Chondrocyte (in vitro differentiated cells): ENCODE measurements around the gene HOOK2. TPM values are rescaled to one million over a fixed set of nuclear protein-coding genes. Genes with fewer than 3 reads are reported as not detected.
"Not testable (repeated sequence)": the region's sequence is repeated elsewhere in the genome, so short reads cannot be mapped to it uniquely, and the experiment has no call there.

Experiments used
- DNase-seq: peaks from one replicate; pipeline ENCODE4 v3.0.0; 2021; ENCODE audit warnings: mixed read lengths, low spot score
- H3K27ac Mint-ChIP-seq: one replicate; pipeline ENCODE4 v1.8.0; 2021; ENCODE audit warnings: mild to moderate bottlenecking, moderate library complexity, mixed read lengths; ENCODE audit not compliant: unreplicated experiment
- H3K27me3 Mint-ChIP-seq: 2 replicates; pipeline ENCODE4 v1.8.0; 2021; ENCODE audit warnings: low read depth, mixed read lengths
- H3K36me3 Mint-ChIP-seq: 2 replicates; pipeline ENCODE4 v1.8.0; 2021; ENCODE audit warnings: low read depth, mixed read lengths
- H3K4me1 Mint-ChIP-seq: 2 replicates; pipeline ENCODE4 v1.8.0; 2021; ENCODE audit warnings: low read depth, mild to moderate bottlenecking, mixed read lengths
- H3K4me3 Mint-ChIP-seq: one replicate; pipeline ENCODE4 v1.8.0; 2021; ENCODE audit warnings: mild to moderate bottlenecking, moderate library complexity, mixed read lengths; ENCODE audit not compliant: unreplicated experiment
- H3K9me3 Mint-ChIP-seq: 2 replicates; pipeline ENCODE4 v1.8.0; 2021; ENCODE audit warnings: low read depth, mixed read lengths
- microRNA-seq: library from miRNA; unstranded; fragments of <30 nt; microRNA quantifications from one replicate; pipeline ENCODE4 v1.2.0, GENCODE V29; 2020; ENCODE audit warnings: borderline number of aligned reads
- total RNA-seq: library from RNA; stranded (reverse); gene quantifications from 3 replicates; pipeline ENCODE4 v1.2.1, GENCODE V29; 2021
- TF ChIP-seq, protein P1 (sequence below): fragments of 200-600 bp; sonication (generic); IDR thresholded peaks from 2 replicates; pipeline ENCODE4 v1.5.0; 2021; ENCODE audit warnings: antibody characterized with exemption, mild to moderate bottlenecking, moderate library complexity

HOOK2 gene
- total RNA-seq, 1 donor from 2014 or later, result 26.8 TPM

GRCh38 chr19:12720851-12721655, 54.3 kb downstream of the HOOK2 start:
- Mint-ChIP-seq H3K27ac (peak overlapping the region; percentile 98), H3K4me1 (peaks cover 39% of the 10 kb centered on the region), H3K4me3 (peak overlapping the region; percentile 97), H3K9me3 (no peaks in the 10 kb centered on the region), H3K36me3 (peaks cover 8% of the 10 kb centered on the region), H3K27me3 (no peaks in the 10 kb centered on the region)
- TF ChIP-seq, protein P1, sequence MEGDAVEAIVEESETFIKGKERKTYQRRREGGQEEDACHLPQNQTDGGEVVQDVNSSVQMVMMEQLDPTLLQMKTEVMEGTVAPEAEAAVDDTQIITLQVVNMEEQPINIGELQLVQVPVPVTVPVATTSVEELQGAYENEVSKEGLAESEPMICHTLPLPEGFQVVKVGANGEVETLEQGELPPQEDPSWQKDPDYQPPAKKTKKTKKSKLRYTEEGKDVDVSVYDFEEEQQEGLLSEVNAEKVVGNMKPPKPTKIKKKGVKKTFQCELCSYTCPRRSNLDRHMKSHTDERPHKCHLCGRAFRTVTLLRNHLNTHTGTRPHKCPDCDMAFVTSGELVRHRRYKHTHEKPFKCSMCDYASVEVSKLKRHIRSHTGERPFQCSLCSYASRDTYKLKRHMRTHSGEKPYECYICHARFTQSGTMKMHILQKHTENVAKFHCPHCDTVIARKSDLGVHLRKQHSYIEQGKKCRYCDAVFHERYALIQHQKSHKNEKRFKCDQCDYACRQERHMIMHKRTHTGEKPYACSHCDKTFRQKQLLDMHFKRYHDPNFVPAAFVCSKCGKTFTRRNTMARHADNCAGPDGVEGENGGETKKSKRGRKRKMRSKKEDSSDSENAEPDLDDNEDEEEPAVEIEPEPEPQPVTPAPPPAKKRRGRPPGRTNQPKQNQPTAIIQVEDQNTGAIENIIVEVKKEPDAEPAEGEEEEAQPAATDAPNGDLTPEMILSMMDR, result no peak
- DNase-seq, result no peak

GRCh38 chr19:12720296-12720695, 55.1 kb downstream of the HOOK2 start:
- no peaks in the 10 kb centered on the region for H3K27me3 Mint-ChIP-seq
- DNase-seq, result no peak
- peaks cover 39% of the 10 kb centered on the region for H3K4me1 Mint-ChIP-seq
- peaks cover 8% of the 10 kb centered on the region for H3K36me3 Mint-ChIP-seq
- H3K4me3 Mint-ChIP-seq, result peak overlapping the region; percentile 75
- TF ChIP-seq, protein P1, result no peak
- H3K9me3 Mint-ChIP-seq, result no peaks in the 10 kb centered on the region
- peak overlapping the region; percentile 85 for H3K27ac Mint-ChIP-seq

DNA sequence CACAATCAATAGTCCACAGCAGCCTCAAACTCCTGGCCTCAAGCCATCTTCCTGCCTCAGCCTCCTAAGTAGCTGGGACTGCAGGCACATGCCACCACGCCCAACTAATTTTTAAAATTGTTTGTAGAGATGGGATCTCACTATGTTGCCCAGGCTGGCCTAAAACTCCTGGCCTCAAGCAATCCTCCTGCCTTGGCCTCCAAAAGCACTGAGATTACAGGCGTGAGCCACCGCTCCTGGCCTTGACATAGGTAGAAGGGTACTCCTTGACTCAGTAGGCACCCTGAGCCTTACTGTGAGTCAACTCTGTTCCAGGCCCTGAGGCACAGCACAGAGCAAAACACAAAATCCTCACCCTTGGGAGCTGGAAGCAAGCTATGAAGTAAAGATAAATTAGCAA, 59.4 kb downstream of the HOOK2 start:
- TF ChIP-seq, protein P1, result no peak
- H3K27me3 Mint-ChIP-seq, result no peaks in the 10 kb centered on the region
- H3K4me1 Mint-ChIP-seq, result peaks cover 14% of the 10 kb centered on the region
- DNase-seq, result no peak
- no peak overlapping the region for H3K4me3 Mint-ChIP-seq
- no peaks in the 10 kb centered on the region for H3K9me3 Mint-ChIP-seq
- H3K36me3 Mint-ChIP-seq, result peaks cover 23% of the 10 kb centered on the region
- H3K27ac Mint-ChIP-seq, result no peak overlapping the region

DNA sequence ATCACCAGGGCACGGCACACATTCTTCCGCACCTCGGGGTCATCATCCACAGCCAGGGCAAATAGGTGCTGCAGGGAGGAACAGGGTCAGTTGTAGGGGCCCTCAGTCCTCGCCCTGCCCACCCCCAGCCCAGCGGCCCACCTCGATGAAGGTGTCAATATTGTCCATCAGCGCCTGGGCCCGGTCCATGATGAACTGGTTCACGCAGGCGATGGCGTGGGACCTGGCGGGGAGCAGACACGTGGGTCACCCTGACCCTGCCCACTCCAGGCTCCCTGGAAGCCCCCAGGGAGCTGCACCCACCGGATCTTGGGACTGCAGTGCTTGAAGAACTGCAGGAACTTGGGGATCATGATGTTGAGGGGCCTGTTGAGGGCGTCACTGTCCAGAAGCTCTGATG, 60.2 kb downstream of the HOOK2 start:
- TF ChIP-seq, protein P1, result no peak
- Mint-ChIP-seq H3K4me3 (no peak overlapping the region), H3K9me3 (no peaks in the 10 kb centered on the region), H3K36me3 (peaks cover 30% of the 10 kb centered on the region), H3K27me3 (no peaks in the 10 kb centered on the region), H3K4me1 (peaks cover 8% of the 10 kb centered on the region), H3K27ac (no peak overlapping the region)
- DNase-seq, result peak; percentile 92

DNA sequence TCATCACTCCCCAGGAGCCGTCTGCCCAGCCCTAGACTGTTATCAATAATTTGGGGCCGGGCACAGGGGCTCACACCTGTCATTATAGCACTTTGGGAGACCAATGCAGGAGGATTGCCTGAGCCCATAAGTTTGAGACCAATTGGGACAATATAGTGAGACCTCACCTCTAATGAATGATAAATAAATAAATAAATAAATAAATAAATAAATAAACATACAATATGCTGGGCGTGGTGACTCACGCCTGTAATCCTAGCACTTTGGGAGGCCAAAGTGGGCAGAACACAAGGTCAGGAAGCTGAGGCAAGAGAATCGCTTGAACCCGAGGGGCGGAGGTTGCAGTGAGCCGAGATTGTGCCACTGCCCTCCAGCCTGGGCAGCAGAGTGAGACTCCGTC, 62.0 kb downstream of the HOOK2 start:
- not testable (repeated sequence) for H3K27ac Mint-ChIP-seq

More for the DNA sequence above, 62.0 kb downstream of the HOOK2 start:
- H3K9me3 Mint-ChIP-seq, DNase-seq, H3K4me3 Mint-ChIP-seq, H3K4me1 Mint-ChIP-seq, H3K27me3 Mint-ChIP-seq: not testable (repeated sequence)
- H3K36me3 Mint-ChIP-seq, result peaks cover 29% of the 10 kb centered on the region

Small RNA genes lying within 50 kb of the gene (microRNA-seq; reads per million reads assigned to microRNA genes)
- not detected for gene MIR5684

Other genes starting within 250 kb of the HOOK2 start
- 5.7 to 8.9 TPM (median 6.5 TPM) in 3 replicates for gene ZNF564, start 224.1 kb downstream of the HOOK2 start, total RNA-seq
- 6.7 to 8.6 TPM (median 7.0 TPM) in 3 replicates for gene ZNF490, start 164.7 kb downstream of the HOOK2 start, total RNA-seq
- 15.5 to 26.1 TPM (median 17.9 TPM) in 3 replicates for gene ZNF791, start 164.6 kb downstream of the HOOK2 start, total RNA-seq
- gene MAN2B1, start 108.8 kb downstream of the HOOK2 start, total RNA-seq, result 86.6 to 104 TPM (median 99.5 TPM) in 3 replicates
- gene WDR83, start 108.7 kb downstream of the HOOK2 start, total RNA-seq, result 9.6 to 13.5 TPM (median 12.7 TPM) in 3 replicates
- 37.8 to 48.8 TPM (median 47.5 TPM) in 3 replicates for gene DHPS, start 93.7 kb downstream of the HOOK2 start, total RNA-seq
- not detected in 3 replicates for gene GNG14, start 87.6 kb downstream of the HOOK2 start, total RNA-seq
- gene FBXW9, start 78.9 kb downstream of the HOOK2 start, total RNA-seq, result 5.0 to 11.7 TPM (median 5.2 TPM) in 3 replicates
- 64.5 to 82.7 TPM (median 71.8 TPM) in 3 replicates for gene TNPO2, start 51.6 kb downstream of the HOOK2 start, total RNA-seq
- 132 to 145 TPM (median 137 TPM) in 3 replicates for gene TRIR, start 40.9 kb downstream of the HOOK2 start, total RNA-seq
- gene GET3, start 38.1 kb downstream of the HOOK2 start, total RNA-seq, result 44.2 to 57.0 TPM (median 48.8 TPM) in 3 replicates
- gene BEST2, start 23.8 kb downstream of the HOOK2 start, total RNA-seq, result not detected in 3 replicates
- gene JUNB, start 15.9 kb upstream of the HOOK2 start, total RNA-seq, result 99.0 to 129 TPM (median 122 TPM) in 3 replicates
- 184 to 211 TPM (median 190 TPM) in 3 replicates for gene PRDX2, start 26.2 kb upstream of the HOOK2 start, total RNA-seq
- 3.6 to 5.4 TPM (median 4.5 TPM) in 3 replicates for gene THSD8, start 26.5 kb upstream of the HOOK2 start, total RNA-seq
- 9.9 to 22.8 TPM (median 11.9 TPM) in 3 replicates for gene RNASEH2A, start 31.0 kb upstream of the HOOK2 start, total RNA-seq
- not detected in 3 replicates for gene RTBDN, start 59.0 kb upstream of the HOOK2 start, total RNA-seq
- gene MAST1, start 63.0 kb upstream of the HOOK2 start, total RNA-seq, result 0.44 to 1.6 TPM (median 0.97 TPM) in 3 replicates
- 36.6 to 52.8 TPM (median 50.9 TPM) in 3 replicates for gene DNASE2, start 105.9 kb upstream of the HOOK2 start, total RNA-seq
- not detected in 3 replicates for gene KLF1, start 111.6 kb upstream of the HOOK2 start, total RNA-seq
- gene GCDH, start 115.6 kb upstream of the HOOK2 start, total RNA-seq, result 13.2 to 21.3 TPM (median 14.4 TPM) in 3 replicates
- gene SYCE2, start 143.7 kb upstream of the HOOK2 start, total RNA-seq, result 0.53 TPM in 1 of 3 replicates, not detected in the others
- 46.4 to 53.3 TPM (median 47.4 TPM) in 3 replicates for gene FARSA, start 158.2 kb upstream of the HOOK2 start, total RNA-seq
- gene CALR, start 163.1 kb upstream of the HOOK2 start, total RNA-seq, result 1,165 to 1,556 TPM (median 1,179 TPM) in 3 replicates
- gene RAD23A, start 170.3 kb upstream of the HOOK2 start, total RNA-seq, result 71.6 to 94.9 TPM (median 72.4 TPM) in 3 replicates
- gene GADD45GIP1, start 181.7 kb upstream of the HOOK2 start, total RNA-seq, result 28.8 to 31.3 TPM (median 29.1 TPM) in 3 replicates
- 0.36 to 0.57 TPM (median 0.41 TPM) in 3 replicates for gene DAND5, start 194.0 kb upstream of the HOOK2 start, total RNA-seq
- 95.4 to 117 TPM (median 98.9 TPM) in 3 replicates for gene NFIX, start 219.9 kb upstream of the HOOK2 start, total RNA-seq